H1 (cell line): ENCODE measurements around the gene MYO15A. TPM values are rescaled to one million over a fixed set of nuclear protein-coding genes. Genes with fewer than 3 reads are reported as not detected.

ENCODE experiments used
- CTCF ChIA-PET: fragments of 300-600 bp; sonication (Branson Sonifier 250); formaldehyde crosslinking; loops from one replicate; lab custom pipeline; 2021; ENCODE audit not compliant: partially characterized antibody; lab: Charles Lee
- POLR2A ChIA-PET: fragments of 300-600 bp; sonication (Branson Sonifier 250); formaldehyde crosslinking; loops from one replicate; lab custom pipeline; 2021; ENCODE audit warnings: inconsistent platforms; ENCODE audit not compliant: partially characterized antibody; lab: Charles Lee
- DNase-seq, 2 experiments: peaks; one replicate each; pipeline versions ENCODE4 v3.0.0 to v3.0.0-alpha.2; 2010 to 2022; ENCODE audit warnings: low spot score in 2 of 2, low read depth in 1 of 2, mixed read lengths in 1 of 2
- FAIRE-seq: peaks from 2 replicates; lab custom pipeline; 2011; peaks lifted over from hg19 to GRCh38; lab: Jason Lieb, UNC
- H2AFZ ChIP-seq: 2 replicates; pipeline ENCODE4 v1.8.1; 2012; ENCODE audit warnings: low read length, inconsistent platforms
- H2AK5ac ChIP-seq: 2 replicates; pipeline ENCODE4 v1.6.1; 2013; ENCODE audit warnings: low read depth, low read length
- H2BK120ac ChIP-seq: replicated peaks from 2 replicates; pipeline ENCODE3; 2013; ENCODE audit warnings: low read depth, low read length, inconsistent platforms
- H2BK12ac ChIP-seq: 2 replicates; pipeline ENCODE4 v1.6.1; 2013; ENCODE audit warnings: low read depth, low read length
- H2BK15ac ChIP-seq: 2 replicates; pipeline ENCODE4 v1.6.1; 2013; ENCODE audit warnings: low read length
- H2BK20ac ChIP-seq: 2 replicates; pipeline ENCODE4 v1.6.1; 2013; ENCODE audit warnings: low read length
- H2BK5ac ChIP-seq: 2 replicates; pipeline ENCODE4 v1.6.1; 2013; ENCODE audit warnings: low read depth, low read length
- H3K14ac ChIP-seq: 2 replicates; pipeline ENCODE4 v1.6.1; 2013; ENCODE audit warnings: inconsistent platforms; ENCODE audit not compliant: insufficient read length
- H3K18ac ChIP-seq: 2 replicates; pipeline ENCODE4 v1.6.1; 2013; ENCODE audit warnings: low read length; ENCODE audit errors: extremely low read depth
- H3K23ac ChIP-seq: 2 replicates; pipeline ENCODE4 v1.6.1; 2013; ENCODE audit warnings: inconsistent platforms; ENCODE audit not compliant: insufficient read length
- H3K23me2 ChIP-seq: 2 replicates; pipeline ENCODE4 v1.6.1; 2013; ENCODE audit warnings: low read depth, low read length
- H3K27ac ChIP-seq: 2 replicates; pipeline ENCODE4 v1.6.1; 2011; ENCODE audit warnings: low read depth, low read length, inconsistent platforms
- H3K27me3 ChIP-seq, 4 experiments: replicated peaks in 1 of 4; 1 replicate in 1 of 4; 2 replicates in 3 of 4; pipeline versions ENCODE4 v1.6.1 to v1.8.1; 2011 to 2013; ENCODE audit warnings: low read length in 3 of 4, mild to moderate bottlenecking in 3 of 4, inconsistent platforms in 2 of 4, mixed read lengths in 2 of 4, moderate library complexity in 1 of 4; ENCODE audit not compliant: control insufficient read depth in 3 of 4, insufficient read depth in 3 of 4; ENCODE audit errors: extremely low read depth in 1 of 4
- H3K36me3 ChIP-seq, 4 experiments: 2 replicates each; pipeline versions ENCODE4 v1.6.1 to v1.8.1; 2011 to 2013; ENCODE audit warnings: mild to moderate bottlenecking in 4 of 4, low read length in 3 of 4, moderate library complexity in 2 of 4, control low read depth in 1 of 4, inconsistent platforms in 1 of 4; ENCODE audit not compliant: insufficient read depth in 4 of 4, control insufficient read depth in 2 of 4
- H3K4ac ChIP-seq: replicated peaks from 2 replicates; pipeline ENCODE3; 2013; ENCODE audit warnings: low read length, low read depth, mixed read lengths, inconsistent platforms; ENCODE audit not compliant: insufficient read length
- H3K4me1 ChIP-seq, 4 experiments: replicated peaks in 1 of 4; 1 replicate in 1 of 4; 2 replicates in 3 of 4; pipeline versions ENCODE4 v1.6.1 to v1.8.1; 2011 to 2013; ENCODE audit warnings: low read length in 3 of 4, inconsistent platforms in 2 of 4, mixed read lengths in 1 of 4; ENCODE audit not compliant: insufficient read depth in 4 of 4, control insufficient read depth in 3 of 4
- H3K4me2 ChIP-seq, 2 experiments: 2 replicates each; pipeline versions ENCODE4 v1.6.1 to v1.8.1; 2011 to 2013; ENCODE audit warnings: low read depth in 2 of 2, low read length in 2 of 2, control low read depth in 1 of 2, inconsistent platforms in 1 of 2, mild to moderate bottlenecking in 1 of 2; ENCODE audit not compliant: insufficient read depth in 1 of 2
- H3K4me3 ChIP-seq, 4 experiments: fragments of 200-600, 300-600 bp in 1 of 4; sonication (generic), shearing (Covaris generic), sonication (Bioruptor Twin) in 1 of 4; 2 replicates each; pipeline versions ENCODE4 v1.5.1 to v1.8.1; 2011 to 2016; ENCODE audit warnings: low read length in 4 of 4, low read depth in 3 of 4, control low read depth in 2 of 4, inconsistent platforms in 2 of 4, mild to moderate bottlenecking in 2 of 4, mixed read lengths in 1 of 4, moderate library complexity in 1 of 4; ENCODE audit not compliant: insufficient read depth in 2 of 4; ENCODE audit errors: extremely low read depth in 1 of 4
- H3K56ac ChIP-seq: replicated peaks from 2 replicates; pipeline ENCODE3; 2013; ENCODE audit warnings: low read depth, mild to moderate bottlenecking, mixed read lengths, low read length, inconsistent platforms; ENCODE audit not compliant: insufficient read length
- H3K79me1 ChIP-seq: 2 replicates; pipeline ENCODE4 v1.6.1; 2013; ENCODE audit warnings: low read depth, low read length, control low read depth
- H3K79me2 ChIP-seq, 2 experiments: 2 replicates each; pipeline versions ENCODE4 v1.6.1 to v1.8.1; 2012 to 2013; ENCODE audit warnings: low read length in 2 of 2, mild to moderate bottlenecking in 2 of 2, inconsistent platforms in 1 of 2; ENCODE audit not compliant: insufficient read depth in 2 of 2, control insufficient read depth in 1 of 2
- H3K9ac ChIP-seq, 4 experiments: replicated peaks in 1 of 4; 1 replicate in 1 of 4; 2 replicates in 3 of 4; pipeline versions ENCODE4 v1.6.1 to v1.8.1; 2011 to 2013; ENCODE audit warnings: low read depth in 3 of 4, low read length in 3 of 4, control low read depth in 2 of 4, mild to moderate bottlenecking in 2 of 4, moderate library complexity in 2 of 4, inconsistent platforms in 1 of 4; ENCODE audit errors: extremely low read depth in 1 of 4
- H3K9me3 ChIP-seq, 2 experiments: 2 replicates each; pipeline versions ENCODE4 v1.6.1 to v1.8.1; 2012 to 2013; ENCODE audit warnings: mild to moderate bottlenecking in 2 of 2, moderate library complexity in 2 of 2, control low read depth in 1 of 2, inconsistent platforms in 1 of 2, low read depth in 1 of 2, low read length in 1 of 2, mixed read lengths in 1 of 2; ENCODE audit not compliant: insufficient read depth in 2 of 2
- H4K20me1 ChIP-seq, 2 experiments: replicated peaks in 1 of 2; 2 replicates each; pipeline versions ENCODE3 to v1.8.1; 2011 to 2013; ENCODE audit warnings: inconsistent platforms in 2 of 2, low read length in 2 of 2, mild to moderate bottlenecking in 1 of 2; ENCODE audit not compliant: insufficient read depth in 2 of 2, control insufficient read depth in 1 of 2
- H4K5ac ChIP-seq: 2 replicates; pipeline ENCODE4 v1.6.1; 2013; ENCODE audit warnings: low read length, low read depth, mixed read lengths, inconsistent platforms; ENCODE audit not compliant: insufficient read length
- H4K8ac ChIP-seq: 2 replicates; pipeline ENCODE4 v1.8.0; 2013; ENCODE audit warnings: mild to moderate bottlenecking, moderate library complexity, low read length, inconsistent platforms; ENCODE audit not compliant: insufficient read depth; ENCODE audit errors: extremely low read depth
- H4K91ac ChIP-seq: replicated peaks from 2 replicates; pipeline ENCODE3; 2013; ENCODE audit warnings: low read length, mixed read lengths, inconsistent platforms; ENCODE audit not compliant: insufficient read length
- BACH1 ChIP-seq: IDR thresholded peaks from 2 replicates; pipeline ENCODE4 v1.6.1; 2012; ENCODE audit warnings: low read length, improper control_type of control experiment
- BCL11A ChIP-seq, 2 experiments: IDR thresholded peaks; one replicate each; pipeline ENCODE4 v1.6.1; 2011; ENCODE audit warnings: low read depth in 2 of 2, low read length in 2 of 2, mild to moderate bottlenecking in 2 of 2
- CBX5 ChIP-seq: fragments of 300-800, 300-1000 bp; sonication (generic); IDR thresholded peaks from 2 replicates; pipeline ENCODE4 v1.7.1; 2016; ENCODE audit warnings: antibody characterized with exemption, low read length, low read depth
- EGR1 ChIP-seq: IDR thresholded peaks from 2 replicates; pipeline ENCODE4 v1.6.1; 2011; ENCODE audit warnings: low read depth, low read length, borderline replicate concordance
- EZH2 ChIP-seq: fragments of 200-600 bp; sonication (generic); IDR thresholded peaks from 2 replicates; pipeline ENCODE4 v1.7.1; 2012; ENCODE audit warnings: low read depth, mild to moderate bottlenecking, moderate library complexity, low read length, inconsistent platforms; ENCODE audit not compliant: severe bottlenecking
- MAFK ChIP-seq: IDR thresholded peaks from 2 replicates; pipeline ENCODE4 v1.6.1; 2012; ENCODE audit warnings: low read depth, mild to moderate bottlenecking, improper control_type of control experiment, low read length
- SIRT6 ChIP-seq: IDR thresholded peaks from one replicate; pipeline ENCODE4 v1.7.1; 2012; ENCODE audit warnings: low read length, inconsistent platforms
- SP2 ChIP-seq: IDR thresholded peaks from 2 replicates; pipeline ENCODE4 v1.6.1; 2012; ENCODE audit warnings: mild to moderate bottlenecking, low read length, inconsistent platforms
- SP4 ChIP-seq: IDR thresholded peaks from 2 replicates; pipeline ENCODE4 v1.6.1; 2012; ENCODE audit warnings: low read length, inconsistent platforms
- TAF1 ChIP-seq: IDR thresholded peaks from 2 replicates; pipeline ENCODE4 v1.6.1; 2011; ENCODE audit warnings: mild to moderate bottlenecking, low read depth, low read length
- TEAD4 ChIP-seq: IDR thresholded peaks from 2 replicates; pipeline ENCODE4 v1.6.1; 2012; ENCODE audit warnings: low read depth, low read length, inconsistent platforms, mixed read lengths
- WGBS, 2 experiments: shearing (Covaris generic) in 1 of 2; methylation state at CpG; one replicate each; pipeline versions ENCODE4 v1.1.6 to v1.1.7; 2013 to 2015; ENCODE audit warnings: low lambda C conversion rate in 2 of 2, mixed read lengths in 2 of 2, inconsistent platforms in 1 of 2, low coverage in 1 of 2, missing lambda C conversion rate in 1 of 2; ENCODE audit not compliant: insufficient replicate concordance in 2 of 2, insufficient coverage in 1 of 2, insufficient read length in 1 of 2; ENCODE audit errors: extremely low coverage in 1 of 2, missing lambda C conversion rate in 1 of 2; 5-methylcytosine and 5-hydroxymethylcytosine counted together
- polyA plus RNA-seq, 7 experiments: library from polyadenylated mRNA; depleted of rRNA in 3 of 7; stranded (reverse) in 5 of 7; unstranded in 2 of 7; fragments of >200 nt in 5 of 7; fragments of 200-250 nt in 2 of 7; gene quantifications; 1 replicate in 5 of 7; 2 replicates in 1 of 7; 4 replicates in 1 of 7; pipeline versions ENCODE4 v1.2.1 to v1.2.3, GENCODE V29; 2011 to 2013; ENCODE audit warnings: missing spikeins in 2 of 7, mixed read lengths in 2 of 7
- total RNA-seq: library from RNA; stranded (reverse); fragmentation: NEBNext Ultra II Directional; extraction: Animal tissue kit (Norgen Biotek cat#: 25700); gene quantifications from 2 replicates; pipeline ENCODE4 v1.2.1, GENCODE V29; 2021

The MYO15A gene
- total and polyA plus RNA-seq, 2 of the 8 experiments (the other 6 are each of a cell fraction or from before 2014, with no cell fraction given), result 1.6 to 4.2 TPM

GRCh38 chr17:18087610-18088491 lies 20.7 kb upstream of the MYO15A start, which contains the start of gene DRG2:
DRG2 (plus strand) TSS chr17:18087948; CDS start chr17:18088024, 76 bp downstream.
- no peaks in the 10 kb centered on the region for H3K9me3 ChIP-seq
- TF ChIP-seq EZH2, result no peak
- TF ChIP-seq MAFK, result no peak
- TF ChIP-seq CBX5, result no peak
- TF ChIP-seq TEAD4, result no peak; the same call in 1 of the 2 replicates
- TF ChIP-seq BACH1, result peak; percentile 38; the same call in 1 of the 2 replicates
- TF ChIP-seq EGR1, result peak; percentile 84
- TF ChIP-seq BCL11A (IDR thresholded peaks at IDR 0.05; ENCODE audit: low read depth in 2 of 2, low read length in 2 of 2), result no peak
- peak; percentile 97 for TF ChIP-seq TAF1
- peak; percentile 82; the same call in 1 of the 2 replicates for TF ChIP-seq SP4
- no peak for TF ChIP-seq SIRT6
- TF ChIP-seq SP2, result no peak

More at GRCh38 chr17:18087610-18088491, 20.7 kb upstream of the MYO15A start, which contains the start of gene DRG2:
- Histone ChIP-seq H3K4ac (peak within 1 kb of the TSS; percentile 35), H2AK5ac (peak within 1 kb of the TSS; percentile 95), H3K9ac (peak within 1 kb of the TSS; percentile 46 to 66 (median 58)), H3K18ac (no peak within 1 kb of the TSS; the same call in none of the 2 replicates), H3K4me1 (peaks cover 2 to 3% (median 3%) of the 10 kb centered on the region in 4 experiments; a peak in 4 of 7 replicates), H2BK5ac (peak within 1 kb of the TSS; percentile 66; the same call in 1 of the 2 replicates), H4K8ac (peak within 1 kb of the TSS; percentile 81), H3K4me3 (peak within 1 kb of the TSS; percentile 59 to 93 (median 88)), H3K79me1 (peaks cover 7% of the 10 kb centered on the region), H2BK15ac (no peak within 1 kb of the TSS), H4K91ac (peak within 1 kb of the TSS; percentile 51), H3K27me3 (no peaks in the 10 kb centered on the region), H3K27ac (peak within 1 kb of the TSS; percentile 17), H2BK20ac (no peak within 1 kb of the TSS), H3K14ac (no peak within 1 kb of the TSS), H4K5ac (peak within 1 kb of the TSS; percentile 2), H4K20me1 (no peaks in the 10 kb centered on the region), H3K23ac (no peak within 1 kb of the TSS), H3K56ac (peak within 1 kb of the TSS; percentile 39), H3K4me2 (peak within 1 kb of the TSS; percentile 86 to 88), H3K36me3 (peaks cover 0 to 3% (median 0%) of the 10 kb centered on the region in 4 experiments; a peak in 1 of 8 replicates), H2BK120ac (no peak within 1 kb of the TSS), H2AFZ (peak within 1 kb of the TSS; percentile 91; the same call in 1 of the 2 replicates), H3K23me2 (peaks cover 7% of the 10 kb centered on the region; the same call in 1 of the 2 replicates), H3K79me2 (peaks cover 3 to 20% of the 10 kb centered on the region in 2 experiments; a peak in 3 of 4 replicates), H2BK12ac (no peak within 1 kb of the TSS)
- FAIRE-seq, result no peak
- peak; percentile 75 to 98 for DNase-seq
- CTCF ChIA-PET, result interaction anchor here (0.7 to 0.9 kb wide), 2 partner anchors 52 to 56 kb away, joined by 3 read pairs; no protein-coding TSS in a partner anchor
- POLR2A ChIA-PET, result interaction anchor here (0.9 to 2.3 kb wide), 8 partner anchors 11 to 251 kb away, joined by 3 to 9 read pairs (median 4); partner anchors contain the start of gene SREBF1
- 6% methylated on average over 42 of the region's 52 CpGs; no CpG with 5 or more reads in 1 of the 2 experiments for WGBS, 2 experiments
